H9 (cell line): ENCODE results near the gene EYA4. TPM values are rescaled to one million over a fixed set of nuclear protein-coding genes. Genes with fewer than 3 reads are reported as not detected.

Experiments
- DNase-seq: peaks from one replicate; pipeline ENCODE4 v3.0.0-alpha.2; 2017
- H2AFZ ChIP-seq: one replicate; pipeline ENCODE4 v1.6.1; 2013; ENCODE audit warnings: mild to moderate bottlenecking, low read length, control low read depth, moderate library complexity
- H2AK5ac ChIP-seq: 2 replicates; pipeline ENCODE4 v1.6.1; 2013; ENCODE audit warnings: low read length, control low read depth, mixed read lengths; ENCODE audit not compliant: insufficient read length
- H2BK120ac ChIP-seq: one replicate; pipeline ENCODE4 v1.6.1; 2013; ENCODE audit warnings: low read depth, mild to moderate bottlenecking, low read length, control low read depth, inconsistent platforms; ENCODE audit not compliant: poor library complexity, severe bottlenecking
- H2BK12ac ChIP-seq: 2 replicates; pipeline ENCODE4 v1.6.1; 2013; ENCODE audit warnings: low read length, control low read depth, mixed read lengths, low read depth; ENCODE audit not compliant: insufficient read length
- H2BK15ac ChIP-seq: 2 replicates; pipeline ENCODE4 v1.6.1; 2013; ENCODE audit warnings: low read depth, low read length, control low read depth
- H2BK20ac ChIP-seq: one replicate; pipeline ENCODE4 v1.6.1; 2013; ENCODE audit warnings: low read depth, mild to moderate bottlenecking, low read length, control low read depth, inconsistent platforms; ENCODE audit not compliant: poor library complexity, severe bottlenecking
- H2BK5ac ChIP-seq: 2 replicates; pipeline ENCODE4 v1.6.1; 2013; ENCODE audit warnings: low read length, control low read depth, mixed read lengths; ENCODE audit not compliant: insufficient read length
- H3K14ac ChIP-seq: 2 replicates; pipeline ENCODE4 v1.6.1; 2013; ENCODE audit warnings: low read length, control low read depth; ENCODE audit not compliant: insufficient read depth
- H3K18ac ChIP-seq: 2 replicates; pipeline ENCODE4 v1.6.1; 2013; ENCODE audit warnings: low read depth, mild to moderate bottlenecking, mixed read lengths, low read length, control low read depth; ENCODE audit not compliant: insufficient read length
- H3K23ac ChIP-seq: 2 replicates; pipeline ENCODE4 v1.6.1; 2013; ENCODE audit warnings: low read length, control low read depth, mixed read lengths, low read depth; ENCODE audit not compliant: insufficient read length
- H3K23me2 ChIP-seq: 2 replicates; pipeline ENCODE4 v1.6.1; 2013; ENCODE audit warnings: low read depth, mild to moderate bottlenecking, mixed read lengths, low read length, control low read depth; ENCODE audit not compliant: insufficient read length, poor library complexity, severe bottlenecking
- H3K27ac ChIP-seq: 2 replicates; pipeline ENCODE4 v1.5.1; 2013; ENCODE audit warnings: low read length, control low read depth, mixed read lengths, low read depth; ENCODE audit not compliant: insufficient read length
- H3K27me3 ChIP-seq: 2 replicates; pipeline ENCODE4 v1.6.1; 2013; ENCODE audit warnings: low read length, control low read depth, inconsistent platforms; ENCODE audit not compliant: insufficient read depth
- H3K4ac ChIP-seq: 2 replicates; pipeline ENCODE4 v1.6.1; 2013; ENCODE audit warnings: low read depth, mild to moderate bottlenecking, control low read depth, inconsistent platforms, low read length, moderate library complexity
- H3K4me1 ChIP-seq: 2 replicates; pipeline ENCODE4 v1.6.1; 2013; ENCODE audit warnings: low read length, control low read depth, inconsistent platforms; ENCODE audit not compliant: insufficient read depth
- H3K4me2 ChIP-seq: 2 replicates; pipeline ENCODE4 v1.6.1; 2013; ENCODE audit warnings: low read length, control low read depth, mixed read lengths; ENCODE audit not compliant: insufficient read length, insufficient read depth
- H3K56ac ChIP-seq: 2 replicates; pipeline ENCODE4 v1.6.1; 2013; ENCODE audit warnings: low read depth, mild to moderate bottlenecking, mixed read lengths, low read length, control low read depth; ENCODE audit not compliant: insufficient read length
- H3K79me1 ChIP-seq: 2 replicates; pipeline ENCODE4 v1.6.1; 2013; ENCODE audit warnings: low read depth, mild to moderate bottlenecking, moderate library complexity, low read length, control low read depth, inconsistent platforms; ENCODE audit not compliant: insufficient read depth, poor library complexity, severe bottlenecking
- H3K79me2 ChIP-seq: 2 replicates; pipeline ENCODE4 v1.6.1; 2013; ENCODE audit warnings: low read length, control low read depth, inconsistent platforms; ENCODE audit not compliant: insufficient read depth
- H3K9ac ChIP-seq: 2 replicates; pipeline ENCODE4 v1.6.1; 2013; ENCODE audit warnings: low read length, control low read depth, mixed read lengths; ENCODE audit not compliant: insufficient read length; ENCODE audit errors: extremely low read depth
- H3K9me3 ChIP-seq: one replicate; pipeline ENCODE4 v1.6.1; 2013; ENCODE audit warnings: low read depth, low read length, inconsistent platforms; ENCODE audit not compliant: control insufficient read depth
- H3T11ph ChIP-seq: one replicate; pipeline ENCODE4 v1.6.1; 2013; ENCODE audit warnings: mild to moderate bottlenecking, low read length, control low read depth, inconsistent platforms
- H4K20me1 ChIP-seq: one replicate; pipeline ENCODE4 v1.6.1; 2013; ENCODE audit not compliant: control insufficient read depth, insufficient read length, insufficient read depth
- H4K5ac ChIP-seq: 2 replicates; pipeline ENCODE4 v1.6.1; 2013; ENCODE audit warnings: low read depth, mild to moderate bottlenecking, mixed read lengths, low read length, control low read depth; ENCODE audit not compliant: insufficient read length
- H4K8ac ChIP-seq: replicated peaks from 2 replicates; pipeline ENCODE4 v1.6.1; 2013; ENCODE audit warnings: low read length, control low read depth, mixed read lengths, low read depth; ENCODE audit not compliant: insufficient read length
- H4K91ac ChIP-seq: 2 replicates; pipeline ENCODE4 v1.6.1; 2013; ENCODE audit warnings: low read depth, mild to moderate bottlenecking, moderate library complexity, mixed read lengths, low read length, control low read depth; ENCODE audit not compliant: insufficient read length
- H3K27ac Mint-ChIP-seq, 3 experiments: 2 replicates in 2 of 3; 3 replicates in 1 of 3; pipeline ENCODE4 v1.8.0; 2020 to 2021; ENCODE audit warnings: mixed read lengths in 3 of 3, mild to moderate bottlenecking in 1 of 3, moderate library complexity in 1 of 3
- H3K27me3 Mint-ChIP-seq: 2 replicates; pipeline ENCODE4 v1.8.0; 2021; ENCODE audit warnings: low read depth, mild to moderate bottlenecking, moderate library complexity, mixed read lengths
- H3K36me3 Mint-ChIP-seq, 3 experiments: 2 replicates in 2 of 3; 3 replicates in 1 of 3; pipeline ENCODE4 v1.8.0; 2020 to 2021; ENCODE audit warnings: low read depth in 3 of 3, mixed read lengths in 3 of 3; ENCODE audit not compliant: insufficient read depth in 1 of 3
- H3K4me1 Mint-ChIP-seq, 2 experiments: 2 replicates each; pipeline ENCODE4 v1.8.0; 2020; ENCODE audit warnings: mixed read lengths in 2 of 2
- H3K4me3 Mint-ChIP-seq, 2 experiments: 2 replicates in 1 of 2; 3 replicates in 1 of 2; pipeline ENCODE4 v1.8.0; 2020 to 2021; ENCODE audit warnings: mild to moderate bottlenecking in 2 of 2, mixed read lengths in 2 of 2, moderate library complexity in 1 of 2
- H3K9me3 Mint-ChIP-seq, 2 experiments: 2 replicates in 1 of 2; 3 replicates in 1 of 2; pipeline ENCODE4 v1.8.0; 2020; ENCODE audit warnings: mild to moderate bottlenecking in 2 of 2, mixed read lengths in 2 of 2, moderate library complexity in 1 of 2
- CTCF ChIP-seq: fragments of 200-600 bp; sonication (generic); conservative IDR thresholded peaks from 3 replicates; pipeline ENCODE4 v1.8.0; 2021; ENCODE audit warnings: antibody characterized with exemption, mild to moderate bottlenecking
- WGBS: extraction: QIAGEN DNeasy Blood & Tissue Kit; methylation state at CpG from one replicate; pipeline ENCODE4 v1.1.7; 2013; ENCODE audit warnings: missing lambda C conversion rate, low lambda C conversion rate, mixed read lengths; ENCODE audit not compliant: insufficient read length; ENCODE audit errors: extremely low coverage; 5-methylcytosine and 5-hydroxymethylcytosine counted together
- total RNA-seq: library from RNA; stranded (reverse); gene quantifications from 2 replicates; pipeline ENCODE4 v1.2.1, GENCODE V29; 2021

Gene EYA4
- total RNA-seq, 1 experiment from 2014 or later, result 0.26 TPM

- H3K9me3 Mint-ChIP-seq, result peaks cover 0 to 2% of the 10 kb centered on the region in 2 experiments; a peak in 1 of 5 replicates
- no peaks in the 10 kb centered on the region; a peak in 1 of 7 replicates for H3K36me3 Mint-ChIP-seq
- H4K5ac ChIP-seq, result no peak overlapping the region
- no peaks in the 10 kb centered on the region; the same call in 1 of the 2 replicates for H3K79me2 ChIP-seq
- no peak overlapping the region for H3K27ac ChIP-seq
- H3K14ac ChIP-seq, result no peak overlapping the region
- no peak overlapping the region for H3K4me2 ChIP-seq
- no peak overlapping the region for H3K27ac Mint-ChIP-seq
- no peak overlapping the region for H3K23ac ChIP-seq
- H3K18ac ChIP-seq, result no peak overlapping the region
- no peak for DNase-seq
- no peaks in the 10 kb centered on the region for H3K4me1 ChIP-seq
- H4K20me1 ChIP-seq, result no peaks in the 10 kb centered on the region
- H3T11ph ChIP-seq, result no peak overlapping the region
- no peaks in the 10 kb centered on the region for H3K79me1 ChIP-seq
- no peak overlapping the region for H2BK15ac ChIP-seq
- no peaks in the 10 kb centered on the region for H3K4me1 Mint-ChIP-seq
- no peak overlapping the region for H3K9ac ChIP-seq
- no peak overlapping the region for H3K4me3 Mint-ChIP-seq
- no peak overlapping the region for H2AK5ac ChIP-seq
- no CpG with 5 or more reads among the region's 4 CpGs for WGBS
- H3K27me3 Mint-ChIP-seq, result no peaks in the 10 kb centered on the region
- H3K23me2 ChIP-seq, result no peaks in the 10 kb centered on the region
- no peak overlapping the region for H3K4ac ChIP-seq
- H2BK120ac ChIP-seq, result no peak overlapping the region
- no peaks in the 10 kb centered on the region for H3K9me3 ChIP-seq
- H3K56ac ChIP-seq, result no peak overlapping the region
- no peaks in the 10 kb centered on the region for H3K27me3 ChIP-seq
- H4K8ac ChIP-seq, result no peak overlapping the region
- no peak for TF ChIP-seq CTCF
- H2BK20ac ChIP-seq, result no peak overlapping the region
- no peak overlapping the region for H4K91ac ChIP-seq
- H2BK12ac ChIP-seq, result no peak overlapping the region
- H2BK5ac ChIP-seq, result no peak overlapping the region
- H2AFZ ChIP-seq, result no peak overlapping the region
These were observed 32.9 kb upstream of the EYA4 start for GRCh38 chr6:133208183-133208755.
